Measurements from ENCODE around the gene PRRT4.

Gene PRRT4

DNA sequence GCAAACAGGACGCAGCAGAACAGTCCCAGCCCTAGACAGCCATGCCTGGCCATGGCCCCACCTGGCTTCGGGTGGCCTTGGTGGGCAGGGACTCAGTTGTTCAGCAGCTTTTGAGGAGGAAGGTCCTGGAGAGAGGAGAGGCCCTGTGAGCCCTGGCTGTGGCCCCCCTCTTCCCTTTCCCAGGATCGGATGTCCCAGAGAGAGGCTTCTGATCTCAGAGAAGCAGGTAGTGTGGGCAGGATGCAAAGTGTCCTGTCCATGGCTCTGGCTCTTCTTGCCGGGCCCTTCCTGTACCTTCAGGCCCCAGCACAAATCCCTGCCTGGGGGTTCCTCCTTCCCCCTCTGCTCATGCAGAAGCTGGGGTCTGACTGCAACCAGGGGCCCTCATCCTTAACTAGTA, 1.6 kb downstream of the PRRT4 start:
- TF ChIP-seq ZFX (IDR thresholded peaks at IDR 0.05; ENCODE audit: borderline replicate concordance), result no peak
- TF ChIP-seq, protein P1, sequence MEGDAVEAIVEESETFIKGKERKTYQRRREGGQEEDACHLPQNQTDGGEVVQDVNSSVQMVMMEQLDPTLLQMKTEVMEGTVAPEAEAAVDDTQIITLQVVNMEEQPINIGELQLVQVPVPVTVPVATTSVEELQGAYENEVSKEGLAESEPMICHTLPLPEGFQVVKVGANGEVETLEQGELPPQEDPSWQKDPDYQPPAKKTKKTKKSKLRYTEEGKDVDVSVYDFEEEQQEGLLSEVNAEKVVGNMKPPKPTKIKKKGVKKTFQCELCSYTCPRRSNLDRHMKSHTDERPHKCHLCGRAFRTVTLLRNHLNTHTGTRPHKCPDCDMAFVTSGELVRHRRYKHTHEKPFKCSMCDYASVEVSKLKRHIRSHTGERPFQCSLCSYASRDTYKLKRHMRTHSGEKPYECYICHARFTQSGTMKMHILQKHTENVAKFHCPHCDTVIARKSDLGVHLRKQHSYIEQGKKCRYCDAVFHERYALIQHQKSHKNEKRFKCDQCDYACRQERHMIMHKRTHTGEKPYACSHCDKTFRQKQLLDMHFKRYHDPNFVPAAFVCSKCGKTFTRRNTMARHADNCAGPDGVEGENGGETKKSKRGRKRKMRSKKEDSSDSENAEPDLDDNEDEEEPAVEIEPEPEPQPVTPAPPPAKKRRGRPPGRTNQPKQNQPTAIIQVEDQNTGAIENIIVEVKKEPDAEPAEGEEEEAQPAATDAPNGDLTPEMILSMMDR (IDR thresholded peaks at IDR 0.05), result no peak
- H3K27ac ChIP-seq, result no peak overlapping the region

DNA sequence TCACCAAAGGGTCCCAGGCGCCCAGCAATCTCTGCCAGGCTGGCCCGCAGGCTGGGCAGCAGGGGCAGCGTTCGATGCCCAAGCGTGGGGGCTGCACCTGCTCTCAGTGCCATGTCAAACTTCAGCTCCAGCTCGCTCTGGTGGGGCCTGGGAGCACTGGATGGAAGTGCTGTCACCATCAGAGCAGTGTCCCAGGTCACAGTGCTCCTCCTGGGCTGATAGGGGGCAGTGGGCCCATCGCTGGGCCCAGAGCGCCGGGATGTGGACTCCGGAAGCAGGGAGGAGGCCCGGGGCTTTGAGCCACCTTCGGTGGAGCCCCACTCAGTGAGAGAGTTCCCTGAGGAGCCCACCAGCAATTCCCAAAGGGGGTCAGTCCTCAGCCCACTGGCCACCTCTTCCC, 2.2 kb downstream of the PRRT4 start:
- TF ChIP-seq ZFX (IDR thresholded peaks at IDR 0.05; ENCODE audit: borderline replicate concordance), result no peak
- TF ChIP-seq, protein P1 (IDR thresholded peaks at IDR 0.05), result no peak
- H3K27ac ChIP-seq, result no peak overlapping the region

DNA sequence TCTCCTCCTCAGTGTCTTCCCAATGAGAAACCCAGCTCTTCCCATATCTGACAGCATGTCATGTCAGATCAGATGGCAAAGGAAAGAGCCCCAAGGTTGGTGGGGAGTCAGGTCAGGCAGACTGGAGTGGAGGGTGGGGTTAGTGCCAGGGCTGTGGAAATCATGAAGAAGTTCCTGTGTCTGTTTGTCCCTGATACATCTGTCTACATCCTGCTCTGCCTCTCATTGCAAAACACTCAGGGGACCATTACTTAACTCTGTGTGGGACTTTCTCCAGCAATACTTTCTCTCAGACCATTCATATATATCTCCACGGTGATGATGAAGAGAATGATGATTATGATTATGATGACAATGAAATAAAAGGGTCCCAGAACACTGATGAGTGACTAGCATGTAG, 3.3 kb downstream of the PRRT4 start:
- TF ChIP-seq ZFX (IDR thresholded peaks at IDR 0.05; ENCODE audit: borderline replicate concordance), result no peak
- TF ChIP-seq, protein P1 (IDR thresholded peaks at IDR 0.05), result no peak
- H3K27ac ChIP-seq, result no peak overlapping the region

DNA sequence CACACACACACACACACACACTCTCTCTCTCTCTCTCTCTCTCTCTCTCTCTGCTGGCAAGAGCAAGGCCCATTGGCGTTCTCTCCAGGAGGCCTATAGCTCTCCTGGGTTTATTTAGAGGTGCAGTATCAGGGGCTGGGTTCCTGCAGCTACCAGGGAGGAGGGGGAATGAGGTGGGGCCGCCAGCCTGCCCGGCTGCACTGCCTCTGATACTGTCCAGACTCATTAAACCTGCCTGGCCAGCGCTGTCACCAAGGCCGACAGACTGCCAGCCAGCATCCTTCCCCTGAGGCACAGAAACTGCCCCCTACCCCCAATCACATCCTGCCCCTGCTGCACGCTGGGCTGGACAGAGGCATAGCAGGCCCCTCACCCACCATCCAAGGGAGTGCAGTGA, 4.3 kb downstream of the PRRT4 start:
- TF ChIP-seq, protein P1 (IDR thresholded peaks at IDR 0.05), result no peak
- no peak for TF ChIP-seq ZFX (IDR thresholded peaks at IDR 0.05; ENCODE audit: borderline replicate concordance)
- no peak overlapping the region for H3K27ac ChIP-seq

DNA sequence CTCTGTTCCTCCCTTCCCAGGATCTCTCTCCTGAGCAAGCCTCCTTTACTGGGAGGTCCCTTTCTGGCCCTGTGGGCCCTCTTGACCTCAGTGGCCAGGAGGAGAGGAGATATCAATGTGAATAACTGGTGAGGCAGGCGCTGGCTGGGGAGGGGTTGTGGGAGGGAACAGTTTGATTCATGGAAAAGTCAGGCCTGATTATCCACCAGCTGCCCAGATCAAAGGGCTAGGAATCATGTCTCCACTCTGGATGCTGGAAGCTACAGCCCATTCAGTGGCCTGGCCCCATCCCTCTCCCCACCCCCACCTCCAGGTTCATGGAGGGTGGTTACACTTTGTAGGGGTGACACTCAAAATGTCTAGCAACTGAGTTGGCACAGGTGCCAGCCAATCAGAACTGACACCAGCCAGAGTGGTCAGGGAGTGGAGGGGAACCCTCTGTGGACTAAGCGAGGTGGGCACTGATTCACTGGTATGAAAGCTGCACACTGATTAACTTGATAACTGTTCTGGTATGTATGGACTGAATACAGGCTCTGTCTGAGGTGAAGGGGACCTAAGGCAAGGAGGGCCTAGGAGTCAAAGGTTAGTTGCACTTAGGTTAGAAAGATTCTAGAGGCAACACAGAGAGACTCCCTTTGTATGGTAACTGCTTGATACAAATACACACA, 4.8 kb downstream of the PRRT4 start:
- no peak overlapping the region for H3K27ac ChIP-seq
- TF ChIP-seq, protein P1 (IDR thresholded peaks at IDR 0.05), result no peak
- no peak for TF ChIP-seq ZFX (IDR thresholded peaks at IDR 0.05; ENCODE audit: borderline replicate concordance)

DNA sequence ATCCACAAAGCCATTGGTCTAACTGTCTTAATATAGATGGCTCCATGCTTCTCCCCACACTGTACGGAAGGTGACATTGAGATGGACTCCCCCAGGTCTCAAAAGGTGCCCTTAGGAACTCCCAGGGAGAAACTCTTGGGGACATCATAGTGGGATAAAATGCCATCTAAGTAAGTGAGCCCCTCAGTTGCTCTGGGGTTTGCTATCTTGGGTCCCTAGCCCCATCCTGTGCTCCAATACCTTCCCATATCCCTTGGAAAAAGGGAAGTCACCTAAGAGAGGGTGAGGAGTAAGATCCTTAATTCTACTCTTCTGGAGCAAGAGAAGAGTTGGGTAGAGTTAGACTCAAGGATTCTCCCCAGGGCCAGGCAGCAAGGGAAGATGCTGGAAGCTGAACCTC, 7.9 kb downstream of the PRRT4 start:
- TF ChIP-seq, protein P1 (IDR thresholded peaks at IDR 0.05), result no peak
- no peak for TF ChIP-seq ZFX (IDR thresholded peaks at IDR 0.05; ENCODE audit: borderline replicate concordance)
- H3K27ac ChIP-seq, result no peak overlapping the region

DNA sequence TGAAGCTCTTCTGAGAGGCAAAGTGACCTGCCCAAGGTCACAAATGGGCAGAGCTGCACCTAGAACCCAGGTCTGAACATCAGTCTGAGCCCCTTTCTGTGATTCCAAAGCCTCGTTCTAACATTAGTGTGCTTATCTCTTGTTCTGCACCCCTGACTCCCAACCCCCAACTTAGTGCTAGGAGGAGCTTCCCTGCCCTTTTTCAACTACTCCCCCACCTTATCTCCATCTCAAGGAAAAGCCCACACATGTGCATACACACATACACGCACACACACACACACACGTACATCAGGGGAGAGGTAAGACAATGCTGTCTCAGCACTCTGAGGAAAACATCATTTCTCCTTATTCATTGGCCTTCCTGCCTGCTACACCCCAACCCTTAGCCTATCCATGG, 8.3 kb downstream of the PRRT4 start:
- TF ChIP-seq, protein P1 (IDR thresholded peaks at IDR 0.05), result no peak
- TF ChIP-seq ZFX (IDR thresholded peaks at IDR 0.05; ENCODE audit: borderline replicate concordance), result no peak
- H3K27ac ChIP-seq, result no peak overlapping the region

Measured in 22Rv1 (cell line).